GM23338 (cell line): Measurements from ENCODE around the gene MCTP1. TPM values are rescaled to one million over a fixed set of nuclear protein-coding genes. Genes with fewer than 3 reads are reported as not detected.

Source experiments
- ATAC-seq: fragments of 200-7000 bp; cut with Tn5 transposase; 3 replicates; pipeline ENCODE4 v1.9.1; 2020
- DNase-seq: peaks from one replicate; pipeline ENCODE4 v3.0.0-alpha.2; 2015; ENCODE audit warnings: low spot score
- H2AFZ ChIP-seq: fragments of 200-600 bp; sonication (generic); 2 replicates; pipeline ENCODE4 v1.8.0; 2016; ENCODE audit warnings: antibody characterized with exemption, mild to moderate bottlenecking, moderate library complexity
- H3F3A ChIP-seq: fragments of 200-600 bp; sonication (generic); replicated peaks from 2 replicates; pipeline ENCODE4 v1.8.0; 2017; ENCODE audit warnings: antibody characterized with exemption, mixed run types, low read depth
- H3K27ac ChIP-seq: fragments of 200-600 bp; sonication (generic); 2 replicates; pipeline ENCODE4 v1.6.1; 2016; ENCODE audit warnings: low read depth
- H3K27me3 ChIP-seq: fragments of 200-600 bp; sonication (generic); 2 replicates; pipeline ENCODE4 v1.8.0; 2016; ENCODE audit warnings: mild to moderate bottlenecking, mixed run types, moderate library complexity; ENCODE audit not compliant: insufficient read depth
- H3K36me3 ChIP-seq: fragments of 200-600 bp; sonication (generic); 2 replicates; pipeline ENCODE4 v1.8.0; 2016; ENCODE audit warnings: mild to moderate bottlenecking; ENCODE audit not compliant: insufficient read depth
- H3K4me1 ChIP-seq: fragments of 200-600 bp; sonication (generic); 2 replicates; pipeline ENCODE4 v1.8.0; 2016; ENCODE audit warnings: mild to moderate bottlenecking, moderate library complexity; ENCODE audit not compliant: insufficient read depth
- H3K4me2 ChIP-seq: fragments of 200-600 bp; sonication (generic); 2 replicates; pipeline ENCODE4 v1.7.1; 2017; ENCODE audit warnings: mixed run types
- H3K4me3 ChIP-seq: fragments of 200-600 bp; sonication (generic); 2 replicates; pipeline ENCODE4 v1.6.1; 2016; ENCODE audit warnings: mixed run types
- H3K79me2 ChIP-seq: fragments of 200-600 bp; sonication (generic); replicated peaks from 2 replicates; pipeline ENCODE4 v1.8.0; 2017; ENCODE audit warnings: mild to moderate bottlenecking; ENCODE audit not compliant: insufficient read depth
- H3K9me2 ChIP-seq: fragments of 200-600 bp; sonication (generic); 2 replicates; pipeline ENCODE4 v1.8.0; 2017; ENCODE audit not compliant: insufficient read depth
- H4K20me1 ChIP-seq: fragments of 200-600 bp; sonication (generic); replicated peaks from 2 replicates; pipeline ENCODE4 v1.8.0; 2017; ENCODE audit warnings: mild to moderate bottlenecking; ENCODE audit not compliant: insufficient read depth
- H3K27ac Mint-ChIP-seq: 2 replicates; pipeline ENCODE4 v1.8.0; 2020; ENCODE audit warnings: inconsistent platforms, mild to moderate bottlenecking, moderate library complexity, mixed read lengths
- H3K27me3 Mint-ChIP-seq: 3 replicates; pipeline ENCODE4 v1.8.0; 2022; ENCODE audit warnings: low read depth, mild to moderate bottlenecking, moderate library complexity, mixed read lengths, inconsistent platforms; ENCODE audit not compliant: insufficient read depth, poor library complexity
- H3K36me3 Mint-ChIP-seq: 3 replicates; pipeline ENCODE4 v1.8.0; 2021; ENCODE audit warnings: low read depth, mild to moderate bottlenecking, inconsistent platforms, moderate library complexity, mixed read lengths
- H3K4me1 Mint-ChIP-seq: 3 replicates; pipeline ENCODE4 v1.8.0; 2020; ENCODE audit warnings: mild to moderate bottlenecking, inconsistent platforms, mixed read lengths
- H3K4me3 Mint-ChIP-seq: 3 replicates; pipeline ENCODE4 v1.8.0; 2021; ENCODE audit warnings: moderate library complexity, mild to moderate bottlenecking, inconsistent platforms, mixed read lengths
- H3K9me3 Mint-ChIP-seq: 3 replicates; pipeline ENCODE4 v1.8.0; 2020; ENCODE audit warnings: moderate library complexity, mild to moderate bottlenecking, inconsistent platforms, mixed read lengths
- CREB1 ChIP-seq: fragments of 250-450 bp; sonication (Bioruptor Pico); IDR thresholded peaks from 2 replicates; pipeline ENCODE4 v1.5.0; 2020; ENCODE audit warnings: low read depth, mild to moderate bottlenecking, moderate library complexity
- EZH2 ChIP-seq: fragments of 200-600 bp; sonication (generic); IDR thresholded peaks from one replicate; pipeline ENCODE4 v1.8.0; 2017; ENCODE audit warnings: antibody characterized with exemption, mild to moderate bottlenecking, low read depth; ENCODE audit not compliant: unreplicated experiment
- EZH2phosphoT487 ChIP-seq: fragments of 200-600 bp; sonication (generic); IDR thresholded peaks from one replicate; pipeline ENCODE4 v1.8.1; 2018; ENCODE audit warnings: antibody characterized with exemption; ENCODE audit not compliant: unreplicated experiment
- JUNB ChIP-seq: IDR thresholded peaks from one replicate; pipeline ENCODE4 v1.6.1; 2016; ENCODE audit warnings: antibody characterized with exemption; ENCODE audit not compliant: unreplicated experiment
- NANOG ChIP-seq: IDR thresholded peaks from 2 replicates; pipeline ENCODE4 v1.6.1; 2016; ENCODE audit warnings: antibody characterized with exemption, borderline replicate concordance
- POLR2AphosphoS5 ChIP-seq: IDR thresholded peaks from 2 replicates; pipeline ENCODE4 v1.6.1; 2016; ENCODE audit warnings: antibody characterized with exemption, low read depth
- STAT1 ChIP-seq: IDR thresholded peaks from one replicate; pipeline ENCODE4 v1.6.1; 2016; ENCODE audit warnings: antibody characterized with exemption; ENCODE audit not compliant: unreplicated experiment
- ZNF114 ChIP-seq: fragments of 250-450 bp; sonication (Bioruptor Pico); IDR thresholded peaks from 2 replicates; pipeline ENCODE4 v1.5.0; 2020; ENCODE audit warnings: mild to moderate bottlenecking, moderate library complexity
- ZNF331 ChIP-seq: fragments of 250-450 bp; sonication (Bioruptor Pico); IDR thresholded peaks from 2 replicates; pipeline ENCODE4 v1.5.0; 2020; ENCODE audit warnings: low read depth, mild to moderate bottlenecking, moderate library complexity
- polyA plus RNA-seq: library from polyadenylated mRNA; unstranded; fragments of >200 nt; fragmentation: Nextera tagmentation; extraction: Ambion mirVana; gene quantifications from 2 replicates; pipeline ENCODE4 v1.2.1, GENCODE V29; 2016
- total RNA-seq: library from RNA; depleted of rRNA; stranded (reverse); fragments of >200 nt; shearing (Covaris generic); gene quantifications from 2 replicates; pipeline ENCODE4 v1.2.3, GENCODE V29; 2014
- TF ChIP-seq, protein P1 (sequence below): IDR thresholded peaks from 2 replicates; pipeline ENCODE4 v1.6.1; 2016; ENCODE audit warnings: antibody characterized with exemption
- TF ChIP-seq, protein P2 (sequence below), 2 experiments: fragments of 200-600 bp in 1 of 2; sonication (generic) in 1 of 2; conservative IDR thresholded peaks; 2 replicates each; pipeline versions ENCODE4 v1.5.1 to v1.6.1; 2016 to 2017; ENCODE audit warnings: antibody characterized with exemption in 2 of 2, low read depth in 2 of 2, mild to moderate bottlenecking in 2 of 2, moderate library complexity in 1 of 2
- TF ChIP-seq, protein P3 (sequence below): fragments of 250-450 bp; sonication (Bioruptor Pico); IDR thresholded peaks from 2 replicates; pipeline ENCODE4 v1.5.0; 2020; ENCODE audit warnings: mild to moderate bottlenecking, moderate library complexity
- TF ChIP-seq, protein P4 (sequence below): IDR thresholded peaks from one replicate; pipeline ENCODE4 v1.6.1; 2018; ENCODE audit warnings: antibody characterized with exemption; ENCODE audit not compliant: unreplicated experiment

Gene MCTP1
- total and polyA plus RNA-seq, 2 experiments from 2014 or later: 3.7 to 4.2 TPM

DNA sequence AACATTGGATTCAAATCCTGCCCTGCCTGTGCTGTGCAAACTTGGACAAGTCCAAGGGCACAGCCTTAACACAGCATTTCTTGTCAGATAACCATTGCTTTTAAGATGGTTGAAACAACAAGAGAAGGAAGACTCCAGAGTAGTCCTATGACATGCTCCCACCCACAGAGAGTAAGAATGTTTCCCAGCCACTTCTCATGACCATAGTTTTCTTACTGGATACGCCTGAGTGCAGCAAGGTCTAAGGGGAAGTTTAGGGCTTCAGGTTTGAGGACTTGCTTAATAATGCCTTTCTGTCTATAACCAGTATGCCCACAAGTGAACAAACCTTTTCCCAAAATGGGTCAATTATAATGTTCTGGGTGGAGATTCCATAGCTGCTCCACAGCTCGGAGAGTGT is 540.0 kb downstream of the MCTP1 start:
- Histone ChIP-seq H3K27me3 (no peaks in the 10 kb centered on the region), H3K4me3 (no peak overlapping the region), H3K4me1 (peaks cover 10% of the 10 kb centered on the region), H3K79me2 (no peaks in the 10 kb centered on the region), H4K20me1 (no peaks in the 10 kb centered on the region), H3K4me2 (no peak overlapping the region), H3K27ac (no peak overlapping the region), H3K36me3 (no peaks in the 10 kb centered on the region), H2AFZ (no peak overlapping the region), H3F3A (no peaks in the 10 kb centered on the region), H3K9me2 (no peaks in the 10 kb centered on the region; the same call in 1 of the 2 replicates)
- Mint-ChIP-seq H3K27ac (no peak overlapping the region), H3K9me3 (no peaks in the 10 kb centered on the region), H3K36me3 (no peaks in the 10 kb centered on the region), H3K27me3 (peaks cover 8% of the 10 kb centered on the region), H3K4me3 (no peak overlapping the region), H3K4me1 (peaks cover 12% of the 10 kb centered on the region)
- TF ChIP-seq, protein P1, sequence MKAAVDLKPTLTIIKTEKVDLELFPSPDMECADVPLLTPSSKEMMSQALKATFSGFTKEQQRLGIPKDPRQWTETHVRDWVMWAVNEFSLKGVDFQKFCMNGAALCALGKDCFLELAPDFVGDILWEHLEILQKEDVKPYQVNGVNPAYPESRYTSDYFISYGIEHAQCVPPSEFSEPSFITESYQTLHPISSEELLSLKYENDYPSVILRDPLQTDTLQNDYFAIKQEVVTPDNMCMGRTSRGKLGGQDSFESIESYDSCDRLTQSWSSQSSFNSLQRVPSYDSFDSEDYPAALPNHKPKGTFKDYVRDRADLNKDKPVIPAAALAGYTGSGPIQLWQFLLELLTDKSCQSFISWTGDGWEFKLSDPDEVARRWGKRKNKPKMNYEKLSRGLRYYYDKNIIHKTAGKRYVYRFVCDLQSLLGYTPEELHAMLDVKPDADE: no peak
- no peak for TF ChIP-seq JUNB
- no peak for TF ChIP-seq STAT1
- TF ChIP-seq, protein P2, sequence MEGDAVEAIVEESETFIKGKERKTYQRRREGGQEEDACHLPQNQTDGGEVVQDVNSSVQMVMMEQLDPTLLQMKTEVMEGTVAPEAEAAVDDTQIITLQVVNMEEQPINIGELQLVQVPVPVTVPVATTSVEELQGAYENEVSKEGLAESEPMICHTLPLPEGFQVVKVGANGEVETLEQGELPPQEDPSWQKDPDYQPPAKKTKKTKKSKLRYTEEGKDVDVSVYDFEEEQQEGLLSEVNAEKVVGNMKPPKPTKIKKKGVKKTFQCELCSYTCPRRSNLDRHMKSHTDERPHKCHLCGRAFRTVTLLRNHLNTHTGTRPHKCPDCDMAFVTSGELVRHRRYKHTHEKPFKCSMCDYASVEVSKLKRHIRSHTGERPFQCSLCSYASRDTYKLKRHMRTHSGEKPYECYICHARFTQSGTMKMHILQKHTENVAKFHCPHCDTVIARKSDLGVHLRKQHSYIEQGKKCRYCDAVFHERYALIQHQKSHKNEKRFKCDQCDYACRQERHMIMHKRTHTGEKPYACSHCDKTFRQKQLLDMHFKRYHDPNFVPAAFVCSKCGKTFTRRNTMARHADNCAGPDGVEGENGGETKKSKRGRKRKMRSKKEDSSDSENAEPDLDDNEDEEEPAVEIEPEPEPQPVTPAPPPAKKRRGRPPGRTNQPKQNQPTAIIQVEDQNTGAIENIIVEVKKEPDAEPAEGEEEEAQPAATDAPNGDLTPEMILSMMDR (conservative IDR thresholded peaks at IDR 0.05; ENCODE audit: low read depth in 2 of 2): no peak
- no peak for TF ChIP-seq ZNF114 (CRISPR knock-in tag)
- TF ChIP-seq, protein P3, sequence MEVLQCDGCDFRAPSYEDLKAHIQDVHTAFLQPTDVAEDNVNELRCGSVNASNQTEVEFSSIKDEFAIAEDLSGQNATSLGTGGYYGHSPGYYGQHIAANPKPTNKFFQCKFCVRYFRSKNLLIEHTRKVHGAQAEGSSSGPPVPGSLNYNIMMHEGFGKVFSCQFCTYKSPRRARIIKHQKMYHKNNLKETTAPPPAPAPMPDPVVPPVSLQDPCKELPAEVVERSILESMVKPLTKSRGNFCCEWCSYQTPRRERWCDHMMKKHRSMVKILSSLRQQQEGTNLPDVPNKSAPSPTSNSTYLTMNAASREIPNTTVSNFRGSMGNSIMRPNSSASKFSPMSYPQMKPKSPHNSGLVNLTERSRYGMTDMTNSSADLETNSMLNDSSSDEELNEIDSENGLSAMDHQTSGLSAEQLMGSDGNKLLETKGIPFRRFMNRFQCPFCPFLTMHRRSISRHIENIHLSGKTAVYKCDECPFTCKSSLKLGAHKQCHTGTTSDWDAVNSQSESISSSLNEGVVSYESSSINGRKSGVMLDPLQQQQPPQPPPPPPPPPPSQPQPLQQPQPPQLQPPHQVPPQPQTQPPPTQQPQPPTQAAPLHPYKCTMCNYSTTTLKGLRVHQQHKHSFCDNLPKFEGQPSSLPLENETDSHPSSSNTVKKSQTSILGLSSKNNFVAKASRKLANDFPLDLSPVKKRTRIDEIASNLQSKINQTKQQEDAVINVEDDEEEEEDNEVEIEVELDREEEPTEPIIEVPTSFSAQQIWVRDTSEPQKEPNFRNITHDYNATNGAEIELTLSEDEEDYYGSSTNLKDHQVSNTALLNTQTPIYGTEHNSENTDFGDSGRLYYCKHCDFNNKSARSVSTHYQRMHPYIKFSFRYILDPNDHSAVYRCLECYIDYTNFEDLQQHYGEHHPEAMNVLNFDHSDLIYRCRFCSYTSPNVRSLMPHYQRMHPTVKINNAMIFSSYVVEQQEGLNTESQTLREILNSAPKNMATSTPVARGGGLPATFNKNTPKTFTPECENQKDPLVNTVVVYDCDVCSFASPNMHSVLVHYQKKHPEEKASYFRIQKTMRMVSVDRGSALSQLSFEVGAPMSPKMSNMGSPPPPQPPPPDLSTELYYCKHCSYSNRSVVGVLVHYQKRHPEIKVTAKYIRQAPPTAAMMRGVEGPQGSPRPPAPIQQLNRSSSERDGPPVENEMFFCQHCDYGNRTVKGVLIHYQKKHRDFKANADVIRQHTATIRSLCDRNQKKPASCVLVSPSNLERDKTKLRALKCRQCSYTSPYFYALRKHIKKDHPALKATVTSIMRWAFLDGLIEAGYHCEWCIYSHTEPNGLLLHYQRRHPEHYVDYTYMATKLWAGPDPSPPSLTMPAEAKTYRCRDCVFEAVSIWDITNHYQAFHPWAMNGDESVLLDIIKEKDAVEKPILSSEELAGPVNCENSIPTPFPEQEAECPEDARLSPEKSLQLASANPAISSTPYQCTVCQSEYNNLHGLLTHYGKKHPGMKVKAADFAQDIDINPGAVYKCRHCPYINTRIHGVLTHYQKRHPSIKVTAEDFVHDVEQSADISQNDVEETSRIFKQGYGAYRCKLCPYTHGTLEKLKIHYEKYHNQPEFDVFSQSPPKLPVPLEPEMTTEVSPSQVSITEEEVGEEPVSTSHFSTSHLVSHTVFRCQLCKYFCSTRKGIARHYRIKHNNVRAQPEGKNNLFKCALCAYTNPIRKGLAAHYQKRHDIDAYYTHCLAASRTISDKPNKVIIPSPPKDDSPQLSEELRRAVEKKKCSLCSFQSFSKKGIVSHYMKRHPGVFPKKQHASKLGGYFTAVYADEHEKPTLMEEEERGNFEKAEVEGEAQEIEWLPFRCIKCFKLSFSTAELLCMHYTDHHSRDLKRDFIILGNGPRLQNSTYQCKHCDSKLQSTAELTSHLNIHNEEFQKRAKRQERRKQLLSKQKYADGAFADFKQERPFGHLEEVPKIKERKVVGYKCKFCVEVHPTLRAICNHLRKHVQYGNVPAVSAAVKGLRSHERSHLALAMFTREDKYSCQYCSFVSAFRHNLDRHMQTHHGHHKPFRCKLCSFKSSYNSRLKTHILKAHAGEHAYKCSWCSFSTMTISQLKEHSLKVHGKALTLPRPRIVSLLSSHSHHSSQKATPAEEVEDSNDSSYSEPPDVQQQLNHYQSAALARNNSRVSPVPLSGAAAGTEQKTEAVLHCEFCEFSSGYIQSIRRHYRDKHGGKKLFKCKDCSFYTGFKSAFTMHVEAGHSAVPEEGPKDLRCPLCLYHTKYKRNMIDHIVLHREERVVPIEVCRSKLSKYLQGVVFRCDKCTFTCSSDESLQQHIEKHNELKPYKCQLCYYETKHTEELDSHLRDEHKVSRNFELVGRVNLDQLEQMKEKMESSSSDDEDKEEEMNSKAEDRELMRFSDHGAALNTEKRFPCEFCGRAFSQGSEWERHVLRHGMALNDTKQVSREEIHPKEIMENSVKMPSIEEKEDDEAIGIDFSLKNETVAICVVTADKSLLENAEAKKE (CRISPR knock-in tag): no peak
- TF ChIP-seq, protein P4, sequence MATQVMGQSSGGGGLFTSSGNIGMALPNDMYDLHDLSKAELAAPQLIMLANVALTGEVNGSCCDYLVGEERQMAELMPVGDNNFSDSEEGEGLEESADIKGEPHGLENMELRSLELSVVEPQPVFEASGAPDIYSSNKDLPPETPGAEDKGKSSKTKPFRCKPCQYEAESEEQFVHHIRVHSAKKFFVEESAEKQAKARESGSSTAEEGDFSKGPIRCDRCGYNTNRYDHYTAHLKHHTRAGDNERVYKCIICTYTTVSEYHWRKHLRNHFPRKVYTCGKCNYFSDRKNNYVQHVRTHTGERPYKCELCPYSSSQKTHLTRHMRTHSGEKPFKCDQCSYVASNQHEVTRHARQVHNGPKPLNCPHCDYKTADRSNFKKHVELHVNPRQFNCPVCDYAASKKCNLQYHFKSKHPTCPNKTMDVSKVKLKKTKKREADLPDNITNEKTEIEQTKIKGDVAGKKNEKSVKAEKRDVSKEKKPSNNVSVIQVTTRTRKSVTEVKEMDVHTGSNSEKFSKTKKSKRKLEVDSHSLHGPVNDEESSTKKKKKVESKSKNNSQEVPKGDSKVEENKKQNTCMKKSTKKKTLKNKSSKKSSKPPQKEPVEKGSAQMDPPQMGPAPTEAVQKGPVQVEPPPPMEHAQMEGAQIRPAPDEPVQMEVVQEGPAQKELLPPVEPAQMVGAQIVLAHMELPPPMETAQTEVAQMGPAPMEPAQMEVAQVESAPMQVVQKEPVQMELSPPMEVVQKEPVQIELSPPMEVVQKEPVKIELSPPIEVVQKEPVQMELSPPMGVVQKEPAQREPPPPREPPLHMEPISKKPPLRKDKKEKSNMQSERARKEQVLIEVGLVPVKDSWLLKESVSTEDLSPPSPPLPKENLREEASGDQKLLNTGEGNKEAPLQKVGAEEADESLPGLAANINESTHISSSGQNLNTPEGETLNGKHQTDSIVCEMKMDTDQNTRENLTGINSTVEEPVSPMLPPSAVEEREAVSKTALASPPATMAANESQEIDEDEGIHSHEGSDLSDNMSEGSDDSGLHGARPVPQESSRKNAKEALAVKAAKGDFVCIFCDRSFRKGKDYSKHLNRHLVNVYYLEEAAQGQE: no peak
- TF ChIP-seq POLR2AphosphoS5: no peak
- no peak for TF ChIP-seq CREB1 (CRISPR knock-in tag)
- TF ChIP-seq NANOG: no peak
- no peak for TF ChIP-seq EZH2
- no peak for TF ChIP-seq EZH2phosphoT487
- TF ChIP-seq ZNF331: no peak
- no peak for ATAC-seq
- no peak for DNase-seq
